H9 (cell line): ENCODE data around the gene CCDC81. TPM values are rescaled to one million over a fixed set of nuclear protein-coding genes. Genes with fewer than 3 reads are reported as not detected.

Experiments used
- DNase-seq: peaks from one replicate; pipeline ENCODE4 v3.0.0-alpha.2; 2017
- H2AFZ ChIP-seq: one replicate; pipeline ENCODE4 v1.6.1; 2013; ENCODE audit warnings: mild to moderate bottlenecking, low read length, control low read depth, moderate library complexity
- H2AK5ac ChIP-seq: 2 replicates; pipeline ENCODE4 v1.6.1; 2013; ENCODE audit warnings: low read length, control low read depth, mixed read lengths; ENCODE audit not compliant: insufficient read length
- H2BK120ac ChIP-seq: one replicate; pipeline ENCODE4 v1.6.1; 2013; ENCODE audit warnings: low read depth, mild to moderate bottlenecking, low read length, control low read depth, inconsistent platforms; ENCODE audit not compliant: poor library complexity, severe bottlenecking
- H2BK12ac ChIP-seq: 2 replicates; pipeline ENCODE4 v1.6.1; 2013; ENCODE audit warnings: low read length, control low read depth, mixed read lengths, low read depth; ENCODE audit not compliant: insufficient read length
- H2BK15ac ChIP-seq: 2 replicates; pipeline ENCODE4 v1.6.1; 2013; ENCODE audit warnings: low read depth, low read length, control low read depth
- H2BK20ac ChIP-seq: one replicate; pipeline ENCODE4 v1.6.1; 2013; ENCODE audit warnings: low read depth, mild to moderate bottlenecking, low read length, control low read depth, inconsistent platforms; ENCODE audit not compliant: poor library complexity, severe bottlenecking
- H2BK5ac ChIP-seq: 2 replicates; pipeline ENCODE4 v1.6.1; 2013; ENCODE audit warnings: low read length, control low read depth, mixed read lengths; ENCODE audit not compliant: insufficient read length
- H3K14ac ChIP-seq: 2 replicates; pipeline ENCODE4 v1.6.1; 2013; ENCODE audit warnings: low read length, control low read depth; ENCODE audit not compliant: insufficient read depth
- H3K18ac ChIP-seq: 2 replicates; pipeline ENCODE4 v1.6.1; 2013; ENCODE audit warnings: low read depth, mild to moderate bottlenecking, mixed read lengths, low read length, control low read depth; ENCODE audit not compliant: insufficient read length
- H3K23ac ChIP-seq: 2 replicates; pipeline ENCODE4 v1.6.1; 2013; ENCODE audit warnings: low read length, control low read depth, mixed read lengths, low read depth; ENCODE audit not compliant: insufficient read length
- H3K23me2 ChIP-seq: 2 replicates; pipeline ENCODE4 v1.6.1; 2013; ENCODE audit warnings: low read depth, mild to moderate bottlenecking, mixed read lengths, low read length, control low read depth; ENCODE audit not compliant: insufficient read length, poor library complexity, severe bottlenecking
- H3K27ac ChIP-seq: 2 replicates; pipeline ENCODE4 v1.5.1; 2013; ENCODE audit warnings: low read length, control low read depth, mixed read lengths, low read depth; ENCODE audit not compliant: insufficient read length
- H3K27me3 ChIP-seq: 2 replicates; pipeline ENCODE4 v1.6.1; 2013; ENCODE audit warnings: low read length, control low read depth, inconsistent platforms; ENCODE audit not compliant: insufficient read depth
- H3K4ac ChIP-seq: 2 replicates; pipeline ENCODE4 v1.6.1; 2013; ENCODE audit warnings: low read depth, mild to moderate bottlenecking, control low read depth, inconsistent platforms, low read length, moderate library complexity
- H3K4me1 ChIP-seq: 2 replicates; pipeline ENCODE4 v1.6.1; 2013; ENCODE audit warnings: low read length, control low read depth, inconsistent platforms; ENCODE audit not compliant: insufficient read depth
- H3K4me2 ChIP-seq: 2 replicates; pipeline ENCODE4 v1.6.1; 2013; ENCODE audit warnings: low read length, control low read depth, mixed read lengths; ENCODE audit not compliant: insufficient read length, insufficient read depth
- H3K56ac ChIP-seq: 2 replicates; pipeline ENCODE4 v1.6.1; 2013; ENCODE audit warnings: low read depth, mild to moderate bottlenecking, mixed read lengths, low read length, control low read depth; ENCODE audit not compliant: insufficient read length
- H3K79me1 ChIP-seq: 2 replicates; pipeline ENCODE4 v1.6.1; 2013; ENCODE audit warnings: low read depth, mild to moderate bottlenecking, moderate library complexity, low read length, control low read depth, inconsistent platforms; ENCODE audit not compliant: insufficient read depth, poor library complexity, severe bottlenecking
- H3K79me2 ChIP-seq: 2 replicates; pipeline ENCODE4 v1.6.1; 2013; ENCODE audit warnings: low read length, control low read depth, inconsistent platforms; ENCODE audit not compliant: insufficient read depth
- H3K9ac ChIP-seq: 2 replicates; pipeline ENCODE4 v1.6.1; 2013; ENCODE audit warnings: low read length, control low read depth, mixed read lengths; ENCODE audit not compliant: insufficient read length; ENCODE audit errors: extremely low read depth
- H3K9me3 ChIP-seq: one replicate; pipeline ENCODE4 v1.6.1; 2013; ENCODE audit warnings: low read depth, low read length, inconsistent platforms; ENCODE audit not compliant: control insufficient read depth
- H3T11ph ChIP-seq: one replicate; pipeline ENCODE4 v1.6.1; 2013; ENCODE audit warnings: mild to moderate bottlenecking, low read length, control low read depth, inconsistent platforms
- H4K20me1 ChIP-seq: one replicate; pipeline ENCODE4 v1.6.1; 2013; ENCODE audit not compliant: control insufficient read depth, insufficient read length, insufficient read depth
- H4K5ac ChIP-seq: 2 replicates; pipeline ENCODE4 v1.6.1; 2013; ENCODE audit warnings: low read depth, mild to moderate bottlenecking, mixed read lengths, low read length, control low read depth; ENCODE audit not compliant: insufficient read length
- H4K8ac ChIP-seq: replicated peaks from 2 replicates; pipeline ENCODE4 v1.6.1; 2013; ENCODE audit warnings: low read length, control low read depth, mixed read lengths, low read depth; ENCODE audit not compliant: insufficient read length
- H4K91ac ChIP-seq: 2 replicates; pipeline ENCODE4 v1.6.1; 2013; ENCODE audit warnings: low read depth, mild to moderate bottlenecking, moderate library complexity, mixed read lengths, low read length, control low read depth; ENCODE audit not compliant: insufficient read length
- H3K27ac Mint-ChIP-seq, 3 experiments: 2 replicates in 2 of 3; 3 replicates in 1 of 3; pipeline ENCODE4 v1.8.0; 2020 to 2021; ENCODE audit warnings: mixed read lengths in 3 of 3, mild to moderate bottlenecking in 1 of 3, moderate library complexity in 1 of 3
- H3K27me3 Mint-ChIP-seq: 2 replicates; pipeline ENCODE4 v1.8.0; 2021; ENCODE audit warnings: low read depth, mild to moderate bottlenecking, moderate library complexity, mixed read lengths
- H3K36me3 Mint-ChIP-seq, 3 experiments: 2 replicates in 2 of 3; 3 replicates in 1 of 3; pipeline ENCODE4 v1.8.0; 2020 to 2021; ENCODE audit warnings: low read depth in 3 of 3, mixed read lengths in 3 of 3; ENCODE audit not compliant: insufficient read depth in 1 of 3
- H3K4me1 Mint-ChIP-seq, 2 experiments: 2 replicates each; pipeline ENCODE4 v1.8.0; 2020; ENCODE audit warnings: mixed read lengths in 2 of 2
- H3K4me3 Mint-ChIP-seq, 2 experiments: 2 replicates in 1 of 2; 3 replicates in 1 of 2; pipeline ENCODE4 v1.8.0; 2020 to 2021; ENCODE audit warnings: mild to moderate bottlenecking in 2 of 2, mixed read lengths in 2 of 2, moderate library complexity in 1 of 2
- H3K9me3 Mint-ChIP-seq, 2 experiments: 2 replicates in 1 of 2; 3 replicates in 1 of 2; pipeline ENCODE4 v1.8.0; 2020; ENCODE audit warnings: mild to moderate bottlenecking in 2 of 2, mixed read lengths in 2 of 2, moderate library complexity in 1 of 2
- CTCF ChIP-seq: fragments of 200-600 bp; sonication (generic); conservative IDR thresholded peaks from 3 replicates; pipeline ENCODE4 v1.8.0; 2021; ENCODE audit warnings: antibody characterized with exemption, mild to moderate bottlenecking
- WGBS: extraction: QIAGEN DNeasy Blood & Tissue Kit; methylation state at CpG from one replicate; pipeline ENCODE4 v1.1.7; 2013; ENCODE audit warnings: missing lambda C conversion rate, low lambda C conversion rate, mixed read lengths; ENCODE audit not compliant: insufficient read length; ENCODE audit errors: extremely low coverage; 5-methylcytosine and 5-hydroxymethylcytosine counted together
- total RNA-seq: library from RNA; stranded (reverse); gene quantifications from 2 replicates; pipeline ENCODE4 v1.2.1, GENCODE V29; 2021

The CCDC81 gene
- total RNA-seq, 1 experiment from 2014 or later, result 0.52 TPM

GRCh38 chr11:86388198-86388597, 13.5 kb downstream of the CCDC81 start:
- H3K27ac ChIP-seq, result no peak overlapping the region
- H3K18ac ChIP-seq, result no peak overlapping the region
- H3K9me3 ChIP-seq, result no peaks in the 10 kb centered on the region
- no peak overlapping the region for H2BK5ac ChIP-seq
- H3K14ac ChIP-seq, result no peak overlapping the region
- DNase-seq, result no peak
- Mint-ChIP-seq H3K36me3 (no peaks in the 10 kb centered on the region), H3K4me1 (peaks cover 4% of the 10 kb centered on the region in 2 experiments), H3K9me3 (no peaks in the 10 kb centered on the region), H3K27ac (peak overlapping the region in 1 of 3 experiments; percentile 11; a peak in 1 of 7 replicates), H3K4me3 (no peak overlapping the region), H3K27me3 (no peaks in the 10 kb centered on the region)
- H3K4me1 ChIP-seq, result no peaks in the 10 kb centered on the region
- H3K9ac ChIP-seq, result no peak overlapping the region
- no peak overlapping the region for H3K56ac ChIP-seq
- H2BK12ac ChIP-seq, result no peak overlapping the region
- H3K79me1 ChIP-seq, result no peaks in the 10 kb centered on the region
- H4K20me1 ChIP-seq, result no peaks in the 10 kb centered on the region
- H3K23ac ChIP-seq, result no peak overlapping the region
- no peaks in the 10 kb centered on the region for H3K79me2 ChIP-seq
- no peak overlapping the region for H4K5ac ChIP-seq
- no peak overlapping the region for H2BK20ac ChIP-seq
- H2BK120ac ChIP-seq, result no peak overlapping the region
- no CpG with 5 or more reads among the region's 4 CpGs for WGBS
- no peak overlapping the region for H2BK15ac ChIP-seq
- H3K23me2 ChIP-seq, result no peaks in the 10 kb centered on the region
- no peak overlapping the region for H2AK5ac ChIP-seq
- H3K4ac ChIP-seq, result no peak overlapping the region
- no peak overlapping the region for H4K91ac ChIP-seq
- no peak overlapping the region for H4K8ac ChIP-seq
- H3K4me2 ChIP-seq, result no peak overlapping the region
- no peaks in the 10 kb centered on the region for H3K27me3 ChIP-seq
- TF ChIP-seq CTCF, result no peak
- H2AFZ ChIP-seq, result no peak overlapping the region
- no peak overlapping the region for H3T11ph ChIP-seq
